H1 (cell line): Measurements from ENCODE around the gene ST6GALNAC3. TPM values are rescaled to one million over a fixed set of nuclear protein-coding genes. Genes with fewer than 3 reads are reported as not detected.

Experiments
- CTCF ChIA-PET: fragments of 300-600 bp; sonication (Branson Sonifier 250); formaldehyde crosslinking; loops from one replicate; lab custom pipeline; 2021; ENCODE audit not compliant: partially characterized antibody; lab: Charles Lee
- POLR2A ChIA-PET: fragments of 300-600 bp; sonication (Branson Sonifier 250); formaldehyde crosslinking; loops from one replicate; lab custom pipeline; 2021; ENCODE audit warnings: inconsistent platforms; ENCODE audit not compliant: partially characterized antibody; lab: Charles Lee
- DNase-seq, 2 experiments: peaks; one replicate each; pipeline versions ENCODE4 v3.0.0 to v3.0.0-alpha.2; 2010 to 2022; ENCODE audit warnings: low spot score in 2 of 2, low read depth in 1 of 2, mixed read lengths in 1 of 2
- FAIRE-seq: peaks from 2 replicates; lab custom pipeline; 2011; peaks lifted over from hg19 to GRCh38; lab: Jason Lieb, UNC
- H2AFZ ChIP-seq: 2 replicates; pipeline ENCODE4 v1.8.1; 2012; ENCODE audit warnings: low read length, inconsistent platforms
- H2AK5ac ChIP-seq: 2 replicates; pipeline ENCODE4 v1.6.1; 2013; ENCODE audit warnings: low read depth, low read length
- H2BK120ac ChIP-seq: replicated peaks from 2 replicates; pipeline ENCODE3; 2013; ENCODE audit warnings: low read depth, low read length, inconsistent platforms
- H2BK12ac ChIP-seq: 2 replicates; pipeline ENCODE4 v1.6.1; 2013; ENCODE audit warnings: low read depth, low read length
- H2BK15ac ChIP-seq: 2 replicates; pipeline ENCODE4 v1.6.1; 2013; ENCODE audit warnings: low read length
- H2BK20ac ChIP-seq: 2 replicates; pipeline ENCODE4 v1.6.1; 2013; ENCODE audit warnings: low read length
- H2BK5ac ChIP-seq: 2 replicates; pipeline ENCODE4 v1.6.1; 2013; ENCODE audit warnings: low read depth, low read length
- H3K14ac ChIP-seq: 2 replicates; pipeline ENCODE4 v1.6.1; 2013; ENCODE audit warnings: inconsistent platforms; ENCODE audit not compliant: insufficient read length
- H3K18ac ChIP-seq: 2 replicates; pipeline ENCODE4 v1.6.1; 2013; ENCODE audit warnings: low read length; ENCODE audit errors: extremely low read depth
- H3K23ac ChIP-seq: 2 replicates; pipeline ENCODE4 v1.6.1; 2013; ENCODE audit warnings: inconsistent platforms; ENCODE audit not compliant: insufficient read length
- H3K23me2 ChIP-seq: 2 replicates; pipeline ENCODE4 v1.6.1; 2013; ENCODE audit warnings: low read depth, low read length
- H3K27ac ChIP-seq: 2 replicates; pipeline ENCODE4 v1.6.1; 2011; ENCODE audit warnings: low read depth, low read length, inconsistent platforms
- H3K27me3 ChIP-seq, 4 experiments: replicated peaks in 1 of 4; 1 replicate in 1 of 4; 2 replicates in 3 of 4; pipeline versions ENCODE4 v1.6.1 to v1.8.1; 2011 to 2013; ENCODE audit warnings: low read length in 3 of 4, mild to moderate bottlenecking in 3 of 4, inconsistent platforms in 2 of 4, mixed read lengths in 2 of 4, moderate library complexity in 1 of 4; ENCODE audit not compliant: control insufficient read depth in 3 of 4, insufficient read depth in 3 of 4; ENCODE audit errors: extremely low read depth in 1 of 4
- H3K36me3 ChIP-seq, 4 experiments: 2 replicates each; pipeline versions ENCODE4 v1.6.1 to v1.8.1; 2011 to 2013; ENCODE audit warnings: mild to moderate bottlenecking in 4 of 4, low read length in 3 of 4, moderate library complexity in 2 of 4, control low read depth in 1 of 4, inconsistent platforms in 1 of 4; ENCODE audit not compliant: insufficient read depth in 4 of 4, control insufficient read depth in 2 of 4
- H3K4ac ChIP-seq: replicated peaks from 2 replicates; pipeline ENCODE3; 2013; ENCODE audit warnings: low read length, low read depth, mixed read lengths, inconsistent platforms; ENCODE audit not compliant: insufficient read length
- H3K4me1 ChIP-seq, 4 experiments: replicated peaks in 1 of 4; 1 replicate in 1 of 4; 2 replicates in 3 of 4; pipeline versions ENCODE4 v1.6.1 to v1.8.1; 2011 to 2013; ENCODE audit warnings: low read length in 3 of 4, inconsistent platforms in 2 of 4, mixed read lengths in 1 of 4; ENCODE audit not compliant: insufficient read depth in 4 of 4, control insufficient read depth in 3 of 4
- H3K4me2 ChIP-seq, 2 experiments: 2 replicates each; pipeline versions ENCODE4 v1.6.1 to v1.8.1; 2011 to 2013; ENCODE audit warnings: low read depth in 2 of 2, low read length in 2 of 2, control low read depth in 1 of 2, inconsistent platforms in 1 of 2, mild to moderate bottlenecking in 1 of 2; ENCODE audit not compliant: insufficient read depth in 1 of 2
- H3K4me3 ChIP-seq, 4 experiments: fragments of 200-600, 300-600 bp in 1 of 4; sonication (generic), shearing (Covaris generic), sonication (Bioruptor Twin) in 1 of 4; 2 replicates each; pipeline versions ENCODE4 v1.5.1 to v1.8.1; 2011 to 2016; ENCODE audit warnings: low read length in 4 of 4, low read depth in 3 of 4, control low read depth in 2 of 4, inconsistent platforms in 2 of 4, mild to moderate bottlenecking in 2 of 4, mixed read lengths in 1 of 4, moderate library complexity in 1 of 4; ENCODE audit not compliant: insufficient read depth in 2 of 4; ENCODE audit errors: extremely low read depth in 1 of 4
- H3K56ac ChIP-seq: replicated peaks from 2 replicates; pipeline ENCODE3; 2013; ENCODE audit warnings: low read depth, mild to moderate bottlenecking, mixed read lengths, low read length, inconsistent platforms; ENCODE audit not compliant: insufficient read length
- H3K79me1 ChIP-seq: 2 replicates; pipeline ENCODE4 v1.6.1; 2013; ENCODE audit warnings: low read depth, low read length, control low read depth
- H3K79me2 ChIP-seq, 2 experiments: 2 replicates each; pipeline versions ENCODE4 v1.6.1 to v1.8.1; 2012 to 2013; ENCODE audit warnings: low read length in 2 of 2, mild to moderate bottlenecking in 2 of 2, inconsistent platforms in 1 of 2; ENCODE audit not compliant: insufficient read depth in 2 of 2, control insufficient read depth in 1 of 2
- H3K9ac ChIP-seq, 4 experiments: replicated peaks in 1 of 4; 1 replicate in 1 of 4; 2 replicates in 3 of 4; pipeline versions ENCODE4 v1.6.1 to v1.8.1; 2011 to 2013; ENCODE audit warnings: low read depth in 3 of 4, low read length in 3 of 4, control low read depth in 2 of 4, mild to moderate bottlenecking in 2 of 4, moderate library complexity in 2 of 4, inconsistent platforms in 1 of 4; ENCODE audit errors: extremely low read depth in 1 of 4
- H3K9me3 ChIP-seq, 2 experiments: 2 replicates each; pipeline versions ENCODE4 v1.6.1 to v1.8.1; 2012 to 2013; ENCODE audit warnings: mild to moderate bottlenecking in 2 of 2, moderate library complexity in 2 of 2, control low read depth in 1 of 2, inconsistent platforms in 1 of 2, low read depth in 1 of 2, low read length in 1 of 2, mixed read lengths in 1 of 2; ENCODE audit not compliant: insufficient read depth in 2 of 2
- H4K20me1 ChIP-seq, 2 experiments: replicated peaks in 1 of 2; 2 replicates each; pipeline versions ENCODE3 to v1.8.1; 2011 to 2013; ENCODE audit warnings: inconsistent platforms in 2 of 2, low read length in 2 of 2, mild to moderate bottlenecking in 1 of 2; ENCODE audit not compliant: insufficient read depth in 2 of 2, control insufficient read depth in 1 of 2
- H4K5ac ChIP-seq: 2 replicates; pipeline ENCODE4 v1.6.1; 2013; ENCODE audit warnings: low read length, low read depth, mixed read lengths, inconsistent platforms; ENCODE audit not compliant: insufficient read length
- H4K8ac ChIP-seq: 2 replicates; pipeline ENCODE4 v1.8.0; 2013; ENCODE audit warnings: mild to moderate bottlenecking, moderate library complexity, low read length, inconsistent platforms; ENCODE audit not compliant: insufficient read depth; ENCODE audit errors: extremely low read depth
- H4K91ac ChIP-seq: replicated peaks from 2 replicates; pipeline ENCODE3; 2013; ENCODE audit warnings: low read length, mixed read lengths, inconsistent platforms; ENCODE audit not compliant: insufficient read length
- CBX8 ChIP-seq: fragments of 300-800, 300-1000 bp; sonication (generic); IDR thresholded peaks from 2 replicates; pipeline ENCODE4 v1.7.1; 2016; ENCODE audit warnings: low read depth, low read length, borderline replicate concordance
- EP300 ChIP-seq, 2 experiments: IDR thresholded peaks; 1 replicate in 1 of 2; 2 replicates in 1 of 2; pipeline ENCODE4 v1.6.1; 2011 to 2012; ENCODE audit warnings: low read depth in 2 of 2, low read length in 2 of 2, mild to moderate bottlenecking in 2 of 2, borderline replicate concordance in 1 of 2, inconsistent platforms in 1 of 2, moderate library complexity in 1 of 2
- HDAC2 ChIP-seq, 2 experiments: fragments of 300-600 bp in 1 of 2; sonication (generic) in 1 of 2; IDR thresholded peaks; 2 replicates each; pipeline ENCODE4 v1.6.1; 2011 to 2012; ENCODE audit warnings: low read depth in 2 of 2, low read length in 2 of 2, mild to moderate bottlenecking in 2 of 2, moderate library complexity in 2 of 2, borderline replicate concordance in 1 of 2, inconsistent platforms in 1 of 2
- HDAC6 ChIP-seq: IDR thresholded peaks from one replicate; pipeline ENCODE4 v1.7.1; 2012; ENCODE audit warnings: low read depth, mild to moderate bottlenecking, inconsistent platforms, low read length, moderate library complexity
- JUN ChIP-seq: IDR thresholded peaks from 2 replicates; pipeline ENCODE4 v1.6.1; 2011; ENCODE audit warnings: low read depth, mild to moderate bottlenecking, improper control_type of control experiment, low read length
- KDM1A ChIP-seq: fragments of 200-600, 300-600 bp; sonication (generic); IDR thresholded peaks from 2 replicates; pipeline ENCODE4 v1.7.1; 2016; ENCODE audit warnings: mild to moderate bottlenecking, low read length, borderline replicate concordance
- KDM5A ChIP-seq: fragments of 200-600 bp; IDR thresholded peaks from 2 replicates; pipeline ENCODE4 v1.7.1; 2012; ENCODE audit warnings: mild to moderate bottlenecking, low read length, inconsistent platforms, mixed read lengths
- MAFK ChIP-seq: IDR thresholded peaks from 2 replicates; pipeline ENCODE4 v1.6.1; 2012; ENCODE audit warnings: low read depth, mild to moderate bottlenecking, improper control_type of control experiment, low read length
- NRF1 ChIP-seq: IDR thresholded peaks from 2 replicates; pipeline ENCODE4 v1.6.1; 2011; ENCODE audit warnings: mild to moderate bottlenecking, low read depth, low read length, improper control_type of control experiment
- POLR2AphosphoS5 ChIP-seq: IDR thresholded peaks from 2 replicates; pipeline ENCODE4 v1.6.1; 2011; ENCODE audit warnings: low read depth, low read length
- RNF2 ChIP-seq: fragments of 200-900, 300-1000 bp; sonication (generic); IDR thresholded peaks from 2 replicates; pipeline ENCODE4 v1.7.1; 2016; ENCODE audit warnings: borderline replicate concordance, low read depth, mild to moderate bottlenecking, antibody characterized with exemption, low read length; ENCODE audit not compliant: poor library complexity, severe bottlenecking; ENCODE audit errors: missing control alignments
- SP1 ChIP-seq: IDR thresholded peaks from 2 replicates; pipeline ENCODE4 v1.6.1; 2011; ENCODE audit warnings: low read depth, low read length
- WGBS, 2 experiments: shearing (Covaris generic) in 1 of 2; methylation state at CpG; one replicate each; pipeline versions ENCODE4 v1.1.6 to v1.1.7; 2013 to 2015; ENCODE audit warnings: low lambda C conversion rate in 2 of 2, mixed read lengths in 2 of 2, inconsistent platforms in 1 of 2, low coverage in 1 of 2, missing lambda C conversion rate in 1 of 2; ENCODE audit not compliant: insufficient replicate concordance in 2 of 2, insufficient coverage in 1 of 2, insufficient read length in 1 of 2; ENCODE audit errors: extremely low coverage in 1 of 2, missing lambda C conversion rate in 1 of 2; 5-methylcytosine and 5-hydroxymethylcytosine counted together
- polyA plus RNA-seq, 7 experiments: library from polyadenylated mRNA; depleted of rRNA in 3 of 7; stranded (reverse) in 5 of 7; unstranded in 2 of 7; fragments of >200 nt in 5 of 7; fragments of 200-250 nt in 2 of 7; gene quantifications; 1 replicate in 5 of 7; 2 replicates in 1 of 7; 4 replicates in 1 of 7; pipeline versions ENCODE4 v1.2.1 to v1.2.3, GENCODE V29; 2011 to 2013; ENCODE audit warnings: missing spikeins in 2 of 7, mixed read lengths in 2 of 7
- total RNA-seq: library from RNA; stranded (reverse); fragmentation: NEBNext Ultra II Directional; extraction: Animal tissue kit (Norgen Biotek cat#: 25700); gene quantifications from 2 replicates; pipeline ENCODE4 v1.2.1, GENCODE V29; 2021
- TF ChIP-seq, protein P1 (sequence below): IDR thresholded peaks from 2 replicates; pipeline ENCODE4 v1.6.1; 2012; ENCODE audit warnings: inconsistent platforms

ST6GALNAC3 gene
- total and polyA plus RNA-seq, 2 of the 8 experiments (the other 6 are each of a cell fraction or from before 2014, with no cell fraction given) = 4.9 to 19.0 TPM

DNA sequence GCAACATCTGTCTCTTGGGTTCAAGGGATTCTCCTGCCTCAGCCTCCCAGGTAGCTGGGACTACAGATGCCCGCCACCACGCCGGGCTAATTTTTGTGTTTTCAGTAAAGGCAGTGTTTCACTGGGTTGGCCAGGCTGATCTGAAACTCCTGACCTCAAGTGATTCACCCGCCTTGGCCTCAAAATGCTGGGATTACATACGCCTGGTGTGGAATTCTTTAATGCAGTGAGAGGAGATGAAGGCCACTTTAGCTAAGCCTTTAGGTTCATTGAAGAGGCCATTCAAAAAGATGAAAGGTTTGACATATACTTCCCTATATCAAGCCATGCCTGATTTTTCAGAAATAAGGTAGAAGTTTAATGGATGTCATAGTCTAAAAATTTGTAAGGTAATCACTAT lies 162.7 kb downstream of the ST6GALNAC3 start:
- H3K4ac ChIP-seq = no peak overlapping the region
- H3K18ac ChIP-seq = no peak overlapping the region
- DNase-seq (no peak), FAIRE-seq (no peak)
- H3K23me2 ChIP-seq = no peaks in the 10 kb centered on the region; the same call in 1 of the 2 replicates
- no peaks in the 10 kb centered on the region for H4K20me1 ChIP-seq
- no peak overlapping the region for H4K91ac ChIP-seq
- 96% methylated on average over 5 of the region's 5 CpGs; no CpG with 5 or more reads in 1 of the 2 experiments for WGBS, 2 experiments
- no peak overlapping the region for H2AK5ac ChIP-seq
- H2BK120ac ChIP-seq = no peak overlapping the region
- no peak overlapping the region for H2AFZ ChIP-seq
- no peaks in the 10 kb centered on the region for H3K27me3 ChIP-seq
- no peaks in the 10 kb centered on the region for H3K79me2 ChIP-seq
- POLR2A ChIA-PET = interaction anchor here (1.6 to 1.7 kb wide), 2 partner anchors 8 to 12 kb away, joined by 3 read pairs; no protein-coding TSS in a partner anchor
- no peaks in the 10 kb centered on the region for H3K36me3 ChIP-seq
- H3K23ac ChIP-seq = no peak overlapping the region
- H4K8ac ChIP-seq = no peak overlapping the region
- CTCF ChIA-PET = no interaction called here
- no peak overlapping the region for H4K5ac ChIP-seq
- H2BK5ac ChIP-seq = no peak overlapping the region
- no peaks in the 10 kb centered on the region for H3K79me1 ChIP-seq
- no peak overlapping the region for H3K56ac ChIP-seq
- H3K4me2 ChIP-seq = no peak overlapping the region
- no peak overlapping the region for H3K9ac ChIP-seq
- no peak overlapping the region for H2BK15ac ChIP-seq
- no peaks in the 10 kb centered on the region for H3K9me3 ChIP-seq
- H3K14ac ChIP-seq = no peak overlapping the region
- no peak overlapping the region for H3K27ac ChIP-seq
- H2BK20ac ChIP-seq = no peak overlapping the region
- H3K4me1 ChIP-seq = peaks cover 1 to 19% (median 15%) of the 10 kb centered on the region in 4 experiments; a peak in 6 of 7 replicates
- H2BK12ac ChIP-seq = no peak overlapping the region
- no peak overlapping the region for H3K4me3 ChIP-seq
- TF ChIP-seq HDAC2 (IDR thresholded peaks at IDR 0.05; ENCODE audit: borderline replicate concordance in 1 of 2, low read depth in 2 of 2, low read length in 2 of 2) (no peak), NRF1 (no peak), EP300 (IDR thresholded peaks at IDR 0.05; ENCODE audit: borderline replicate concordance in 1 of 2, low read depth in 2 of 2, low read length in 2 of 2) (no peak), RNF2 (no peak), SP1 (no peak), KDM1A (no peak), KDM5A (no peak), MAFK (no peak), CBX8 (no peak), POLR2AphosphoS5 (no peak), JUN (no peak), HDAC6 (no peak)
- TF ChIP-seq, protein P1, sequence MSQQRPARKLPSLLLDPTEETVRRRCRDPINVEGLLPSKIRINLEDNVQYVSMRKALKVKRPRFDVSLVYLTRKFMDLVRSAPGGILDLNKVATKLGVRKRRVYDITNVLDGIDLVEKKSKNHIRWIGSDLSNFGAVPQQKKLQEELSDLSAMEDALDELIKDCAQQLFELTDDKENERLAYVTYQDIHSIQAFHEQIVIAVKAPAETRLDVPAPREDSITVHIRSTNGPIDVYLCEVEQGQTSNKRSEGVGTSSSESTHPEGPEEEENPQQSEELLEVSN = no peak
